ENCODE results near the gene ARL4D. TPM values are rescaled to one million over a fixed set of nuclear protein-coding genes. Genes with fewer than 3 reads are reported as not detected.

Gene ARL4D
- total and polyA plus RNA-seq, 2 experiments from 2014 or later: 35.3 to 99.9 TPM

DNA sequence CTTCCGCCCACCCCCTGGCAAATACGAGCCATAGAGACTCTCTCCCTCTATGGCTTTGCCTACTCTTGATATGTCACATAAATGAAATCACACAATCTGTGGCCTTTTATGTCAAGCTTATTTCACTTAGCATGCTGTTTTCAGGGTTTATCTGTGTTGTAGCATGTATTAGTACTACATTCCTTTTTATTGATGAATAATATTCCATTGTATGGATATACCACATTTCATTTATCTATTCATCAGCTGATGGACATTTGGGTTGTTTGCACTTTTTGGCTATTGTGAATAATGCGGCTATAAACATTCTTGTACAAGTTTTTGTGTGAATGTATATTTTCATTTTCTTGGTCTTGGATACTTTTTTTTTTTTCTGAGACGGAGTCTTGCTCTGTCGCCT lies 48.0 kb downstream of the ARL4D start:
- WGBS (ENCODE audit: low lambda C conversion rate, missing lambda C conversion rate): 96% methylated on average over 5 of the region's 5 CpGs

DNA sequence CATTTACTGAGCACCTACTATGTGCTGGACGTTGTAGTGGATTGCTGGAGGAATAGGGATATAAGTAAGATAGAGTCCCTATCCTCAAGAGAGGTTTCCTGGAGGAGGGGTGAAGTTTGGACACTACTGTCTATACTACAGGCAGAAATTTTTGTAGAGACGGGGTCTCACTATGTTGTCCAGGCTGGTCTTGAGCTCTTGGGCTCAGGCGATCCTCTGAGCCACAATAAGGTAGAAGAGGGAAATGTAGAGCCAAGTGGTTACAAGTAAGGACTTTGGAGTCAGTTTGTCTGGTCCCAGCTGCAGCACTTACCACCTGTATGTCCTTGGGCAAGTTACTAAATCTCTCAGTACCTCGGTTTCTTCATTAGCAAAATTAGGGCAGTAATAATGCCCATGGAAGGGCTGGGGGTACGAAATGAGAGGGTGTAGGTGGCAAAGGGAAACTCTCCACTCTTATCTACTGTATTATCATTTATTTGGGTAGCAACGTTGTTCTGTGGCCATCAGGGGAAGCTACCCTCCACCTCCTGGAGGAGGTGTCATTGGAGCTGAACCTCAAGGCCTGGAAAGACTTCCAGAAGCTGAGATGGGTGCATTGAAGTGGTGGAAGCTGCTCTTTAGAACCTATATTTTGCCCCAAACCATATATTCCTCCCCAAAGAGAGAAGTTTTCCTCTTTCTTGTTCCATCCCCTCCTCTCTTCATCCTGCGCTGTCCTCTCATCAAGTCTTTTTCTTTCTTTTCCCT lies 50.1 kb downstream of the ARL4D start:
- Histone ChIP-seq H2AFZ (no peak overlapping the region), H3K27ac (no peak overlapping the region), H3K9me3 (ENCODE audit: low read depth) (no peaks in the 10 kb centered on the region), H3K9me2 (replicated peaks; ENCODE audit: insufficient read depth) (no peaks in the 10 kb centered on the region), H3K27me3 (no peaks in the 10 kb centered on the region), H3K79me2 (no peaks in the 10 kb centered on the region), H3K4me1 (ENCODE audit: insufficient read depth) (peaks cover 13% of the 10 kb centered on the region), H3K4me3 (no peak overlapping the region), H3K36me3 (replicated peaks; ENCODE audit: insufficient read depth, low read depth) (no peaks in the 10 kb centered on the region), H3K4me2 (no peak overlapping the region), H4K20me1 (ENCODE audit: insufficient read depth, poor library complexity, severe bottlenecking) (no peaks in the 10 kb centered on the region)
- no peak for DNase-seq (ENCODE audit: low spot score)
- TF ChIP-seq, protein P1, sequence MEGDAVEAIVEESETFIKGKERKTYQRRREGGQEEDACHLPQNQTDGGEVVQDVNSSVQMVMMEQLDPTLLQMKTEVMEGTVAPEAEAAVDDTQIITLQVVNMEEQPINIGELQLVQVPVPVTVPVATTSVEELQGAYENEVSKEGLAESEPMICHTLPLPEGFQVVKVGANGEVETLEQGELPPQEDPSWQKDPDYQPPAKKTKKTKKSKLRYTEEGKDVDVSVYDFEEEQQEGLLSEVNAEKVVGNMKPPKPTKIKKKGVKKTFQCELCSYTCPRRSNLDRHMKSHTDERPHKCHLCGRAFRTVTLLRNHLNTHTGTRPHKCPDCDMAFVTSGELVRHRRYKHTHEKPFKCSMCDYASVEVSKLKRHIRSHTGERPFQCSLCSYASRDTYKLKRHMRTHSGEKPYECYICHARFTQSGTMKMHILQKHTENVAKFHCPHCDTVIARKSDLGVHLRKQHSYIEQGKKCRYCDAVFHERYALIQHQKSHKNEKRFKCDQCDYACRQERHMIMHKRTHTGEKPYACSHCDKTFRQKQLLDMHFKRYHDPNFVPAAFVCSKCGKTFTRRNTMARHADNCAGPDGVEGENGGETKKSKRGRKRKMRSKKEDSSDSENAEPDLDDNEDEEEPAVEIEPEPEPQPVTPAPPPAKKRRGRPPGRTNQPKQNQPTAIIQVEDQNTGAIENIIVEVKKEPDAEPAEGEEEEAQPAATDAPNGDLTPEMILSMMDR (IDR thresholded peaks at IDR 0.05; ENCODE audit: poor library complexity): no peak
- no peak for TF ChIP-seq EZH2 (IDR thresholded peaks at IDR 0.05; ENCODE audit: borderline replicate concordance)
- no peak for TF ChIP-seq EZH2phosphoT487 (IDR thresholded peaks at IDR 0.05; ENCODE audit: low read depth, severe bottlenecking, unreplicated experiment)
- WGBS (ENCODE audit: low lambda C conversion rate, missing lambda C conversion rate): 76% methylated on average over 7 of the region's 7 CpGs

More for the DNA sequence above, 48.0 kb downstream of the ARL4D start:
- Histone ChIP-seq H3K36me3 (replicated peaks; ENCODE audit: insufficient read depth, low read depth) (no peaks in the 10 kb centered on the region), H3K4me3 (no peak overlapping the region), H4K20me1 (ENCODE audit: insufficient read depth, poor library complexity, severe bottlenecking) (no peaks in the 10 kb centered on the region), H3K27ac (no peak overlapping the region), H3K79me2 (no peaks in the 10 kb centered on the region), H3K9me3 (ENCODE audit: low read depth) (no peaks in the 10 kb centered on the region), H3K4me1 (ENCODE audit: insufficient read depth) (peaks cover 13% of the 10 kb centered on the region), H2AFZ (no peak overlapping the region), H3K27me3 (no peaks in the 10 kb centered on the region), H3K9me2 (replicated peaks; ENCODE audit: insufficient read depth) (no peaks in the 10 kb centered on the region), H3K4me2 (no peak overlapping the region)
- no peak for DNase-seq (ENCODE audit: low spot score)
- no peak for TF ChIP-seq EZH2phosphoT487 (IDR thresholded peaks at IDR 0.05; ENCODE audit: low read depth, severe bottlenecking, unreplicated experiment)
- TF ChIP-seq, protein P1 (IDR thresholded peaks at IDR 0.05; ENCODE audit: poor library complexity): no peak
- no peak for TF ChIP-seq EZH2 (IDR thresholded peaks at IDR 0.05; ENCODE audit: borderline replicate concordance)

DNA sequence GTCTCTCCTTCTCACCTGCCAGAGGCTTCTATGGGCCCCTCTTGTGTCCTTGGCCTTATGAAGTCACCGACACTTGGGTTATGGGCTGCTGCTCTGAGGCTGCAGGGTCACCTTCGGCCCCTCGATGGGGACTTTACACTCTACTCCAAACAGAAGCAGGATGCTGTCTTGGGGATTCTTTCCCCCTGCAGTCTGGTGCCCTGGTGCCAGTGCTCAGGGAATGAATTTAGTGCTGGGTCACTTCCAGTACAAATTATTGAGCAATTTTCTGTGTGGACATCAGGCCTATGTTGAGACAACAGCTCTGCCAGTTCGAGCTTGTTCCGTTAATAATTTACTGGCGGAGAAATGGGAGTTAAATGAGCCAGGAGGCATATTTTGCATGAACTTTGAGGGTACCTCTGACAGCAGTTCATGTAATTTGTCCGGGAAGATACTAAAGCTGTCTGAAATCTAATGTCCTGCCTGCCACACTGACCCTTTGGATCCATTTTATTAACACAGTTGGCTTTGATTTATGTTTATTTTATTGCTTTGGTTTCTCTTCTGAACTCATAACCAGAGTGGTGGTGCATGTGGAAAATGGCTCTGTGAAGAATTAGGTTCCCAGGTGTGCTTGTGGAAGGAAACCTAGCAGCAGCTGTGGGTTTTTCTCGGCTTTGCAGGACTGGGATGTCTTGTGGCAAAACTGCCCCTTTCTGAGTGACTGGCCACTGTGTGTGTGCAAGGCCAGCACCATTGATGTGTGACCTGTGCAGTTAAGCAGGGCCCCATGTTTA lies 50.9 kb downstream of the ARL4D start:
- no peak for TF ChIP-seq EZH2phosphoT487 (IDR thresholded peaks at IDR 0.05; ENCODE audit: low read depth, severe bottlenecking, unreplicated experiment)
- TF ChIP-seq, protein P1 (IDR thresholded peaks at IDR 0.05; ENCODE audit: poor library complexity): no peak
- no peak for TF ChIP-seq EZH2 (IDR thresholded peaks at IDR 0.05; ENCODE audit: borderline replicate concordance)
- H3K4me1 ChIP-seq (ENCODE audit: insufficient read depth): peaks cover 7% of the 10 kb centered on the region
- no peaks in the 10 kb centered on the region for H3K27me3 ChIP-seq
- no peaks in the 10 kb centered on the region for H3K9me2 ChIP-seq (replicated peaks; ENCODE audit: insufficient read depth)
- H4K20me1 ChIP-seq (ENCODE audit: insufficient read depth, poor library complexity, severe bottlenecking): no peaks in the 10 kb centered on the region
- peak; percentile 44 for DNase-seq (ENCODE audit: low spot score)
- no peaks in the 10 kb centered on the region for H3K36me3 ChIP-seq (replicated peaks; ENCODE audit: insufficient read depth, low read depth)
- 68% methylated on average over 8 of the region's 8 CpGs for WGBS (ENCODE audit: low lambda C conversion rate, missing lambda C conversion rate)
- H3K4me2 ChIP-seq: no peak overlapping the region
- H2AFZ ChIP-seq: no peak overlapping the region
- no peak overlapping the region for H3K4me3 ChIP-seq
- H3K27ac ChIP-seq: peak overlapping the region; percentile 17
- H3K9me3 ChIP-seq (ENCODE audit: low read depth): no peaks in the 10 kb centered on the region
- H3K79me2 ChIP-seq: no peaks in the 10 kb centered on the region

MicroRNAs within 50 kb of the gene (microRNA counts, 767-probe panel; counts per million panel counts)
- not detected for microRNA hsa-miR-2117

Small RNA genes within 50 kb of the gene (small RNA-seq; reads per million reads assigned to genes)
- gene RNU6-1137P (not detected), gene RNU6-406P (not detected), gene RNU6-470P (not detected)

Other genes starting within 250 kb of the ARL4D start
- 82.4 and 82.7 TPM in 2 replicates for gene NBR1, start 227.8 kb upstream of the ARL4D start, total RNA-seq
- 37.6 and 37.7 TPM in 2 replicates for gene NBR1, start 227.8 kb upstream of the ARL4D start, polyA plus RNA-seq
- gene TMEM106A, start 187.1 kb upstream of the ARL4D start, total RNA-seq: 6.7 and 11.4 TPM in 2 replicates
- gene TMEM106A, start 187.1 kb upstream of the ARL4D start, polyA plus RNA-seq: 7.2 and 8.4 TPM in 2 replicates
- gene CCDC200, start 170.4 kb upstream of the ARL4D start, total RNA-seq: not detected in 2 replicates
- 2.8 and 3.2 TPM in 2 replicates for gene CCDC200, start 170.4 kb upstream of the ARL4D start, polyA plus RNA-seq
- not detected in 2 replicates for gene RNU2-1, start 165.0 kb upstream of the ARL4D start, total RNA-seq
- gene RNU2-1, start 165.0 kb upstream of the ARL4D start, polyA plus RNA-seq: 2.9 TPM in 1 of 2 replicates, not detected in the other
- 31.2 and 35.0 TPM in 2 replicates for gene DHX8, start 85.0 kb downstream of the ARL4D start, total RNA-seq
- 25.2 and 26.6 TPM in 2 replicates for gene DHX8, start 85.0 kb downstream of the ARL4D start, polyA plus RNA-seq
- 10.7 and 12.8 TPM in 2 replicates for gene ETV4, start 147.3 kb downstream of the ARL4D start, total RNA-seq
- 11.1 and 14.8 TPM in 2 replicates for gene ETV4, start 147.3 kb downstream of the ARL4D start, polyA plus RNA-seq